GM18873 (cell line): ENCODE data around the gene CBX6.
"Not testable (repeated sequence)": the region's sequence is repeated elsewhere in the genome, so short reads cannot be mapped to it uniquely, and the experiment has no call there.

Source experiments
- ATAC-seq: cut with Tn5 transposase; IDR thresholded peaks from one replicate; pipeline ENCODE4 v1.9.1; 2021; ENCODE audit warnings: mild to moderate bottlenecking, moderate library complexity, moderate number of reproducible peaks; ENCODE audit not compliant: unreplicated experiment, low FRiP score

CBX6 gene

DNA sequence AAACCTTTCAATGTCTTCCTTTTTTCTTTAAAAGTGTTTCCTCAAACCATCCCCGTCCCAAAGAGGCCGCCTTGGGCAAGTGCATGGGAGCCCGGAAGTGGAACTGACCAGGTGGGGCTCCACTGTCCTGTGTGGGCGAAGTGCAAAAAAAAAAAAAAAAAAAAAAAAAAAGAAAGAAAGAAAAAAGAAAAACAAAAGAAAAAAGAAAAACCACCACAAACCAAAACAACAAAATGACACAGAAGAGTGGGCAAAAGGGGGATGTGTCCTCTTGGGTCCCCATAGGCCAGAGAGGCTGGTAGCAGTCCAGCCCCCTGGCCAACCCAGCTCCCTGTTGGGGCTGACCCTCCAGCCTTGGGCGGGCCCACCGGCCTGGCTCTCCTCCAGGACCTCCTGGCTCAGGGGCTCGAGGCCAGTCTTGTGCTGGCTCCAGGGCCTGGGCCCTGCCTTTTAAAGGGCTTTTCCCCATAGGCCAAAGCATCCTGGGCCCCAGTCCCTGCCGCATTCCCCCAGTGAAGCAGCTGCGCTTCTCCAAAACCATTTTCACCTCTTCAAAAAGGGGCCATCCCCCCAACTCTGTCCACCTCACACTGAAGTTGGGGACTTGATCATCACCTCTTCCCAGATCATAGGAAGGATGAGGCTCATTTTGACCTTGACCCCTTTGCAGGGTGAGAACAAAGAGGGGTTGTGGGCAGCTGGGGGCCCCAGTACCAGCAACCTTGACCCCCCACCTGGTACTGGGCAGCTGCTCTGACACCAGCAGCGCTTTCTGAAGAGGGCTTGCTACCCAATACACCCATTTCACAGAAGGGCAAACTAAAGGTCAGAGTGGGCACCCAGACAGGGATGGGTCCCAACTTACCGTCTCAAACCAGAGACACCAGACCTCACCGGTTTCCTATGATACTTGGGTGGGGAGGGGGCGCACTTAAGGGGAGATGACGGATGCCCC, 9.4 kb downstream of the CBX6 start:
- ATAC-seq: no peak

DNA sequence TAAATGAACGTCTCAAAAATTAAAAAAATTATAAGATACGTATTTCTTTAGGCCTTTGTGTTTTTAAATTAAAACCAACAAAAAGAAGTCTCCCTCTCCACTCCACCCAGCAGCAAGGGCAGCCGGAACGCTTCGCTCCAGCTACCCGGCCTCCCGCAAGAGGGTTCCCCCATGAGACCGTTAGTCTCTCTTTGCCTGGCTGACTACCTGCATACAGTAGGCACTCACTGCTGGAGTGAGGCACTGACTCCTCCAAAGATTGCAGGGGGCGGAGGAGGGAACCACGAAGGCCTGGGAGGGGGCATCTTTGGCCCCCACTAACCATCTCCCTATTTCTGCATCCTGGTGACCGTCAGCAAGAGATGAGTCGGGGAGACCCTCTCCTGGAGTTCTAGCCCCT, 10.1 kb downstream of the CBX6 start:
- no peak for ATAC-seq

DNA sequence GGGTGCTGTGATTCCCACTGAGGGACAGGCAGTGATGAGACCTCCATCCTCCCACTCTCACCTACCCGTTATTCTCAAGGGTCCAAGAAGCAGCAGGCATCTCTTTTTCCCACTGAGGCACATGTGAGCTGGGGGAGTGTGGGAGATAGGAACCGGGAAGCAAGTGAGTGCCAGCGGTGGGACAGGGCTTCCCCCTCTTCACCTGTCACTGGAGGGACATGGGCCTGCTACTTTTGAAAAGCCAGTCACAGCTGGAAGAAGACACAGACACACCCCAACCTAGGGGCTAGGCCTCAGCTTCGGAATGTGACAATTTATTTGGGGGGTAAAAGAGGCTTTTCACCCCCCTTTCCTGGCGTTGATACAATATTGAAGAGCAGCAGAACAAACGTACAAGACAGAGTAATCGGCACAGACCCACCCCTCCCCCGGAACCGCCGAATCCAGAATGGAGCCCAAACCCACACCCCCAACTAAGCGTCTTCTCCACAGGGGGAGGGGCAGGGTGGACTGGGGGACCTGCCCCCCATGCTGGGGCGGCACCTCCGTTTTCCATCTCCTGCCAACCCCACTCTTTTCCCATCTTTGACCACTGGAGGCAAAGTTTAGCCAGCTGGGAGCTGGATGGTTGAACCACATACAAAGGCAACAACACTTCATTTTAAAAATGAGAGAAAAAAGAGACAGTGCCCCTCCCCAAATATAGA, 10.7 kb downstream of the CBX6 start:
- no peak for ATAC-seq

DNA sequence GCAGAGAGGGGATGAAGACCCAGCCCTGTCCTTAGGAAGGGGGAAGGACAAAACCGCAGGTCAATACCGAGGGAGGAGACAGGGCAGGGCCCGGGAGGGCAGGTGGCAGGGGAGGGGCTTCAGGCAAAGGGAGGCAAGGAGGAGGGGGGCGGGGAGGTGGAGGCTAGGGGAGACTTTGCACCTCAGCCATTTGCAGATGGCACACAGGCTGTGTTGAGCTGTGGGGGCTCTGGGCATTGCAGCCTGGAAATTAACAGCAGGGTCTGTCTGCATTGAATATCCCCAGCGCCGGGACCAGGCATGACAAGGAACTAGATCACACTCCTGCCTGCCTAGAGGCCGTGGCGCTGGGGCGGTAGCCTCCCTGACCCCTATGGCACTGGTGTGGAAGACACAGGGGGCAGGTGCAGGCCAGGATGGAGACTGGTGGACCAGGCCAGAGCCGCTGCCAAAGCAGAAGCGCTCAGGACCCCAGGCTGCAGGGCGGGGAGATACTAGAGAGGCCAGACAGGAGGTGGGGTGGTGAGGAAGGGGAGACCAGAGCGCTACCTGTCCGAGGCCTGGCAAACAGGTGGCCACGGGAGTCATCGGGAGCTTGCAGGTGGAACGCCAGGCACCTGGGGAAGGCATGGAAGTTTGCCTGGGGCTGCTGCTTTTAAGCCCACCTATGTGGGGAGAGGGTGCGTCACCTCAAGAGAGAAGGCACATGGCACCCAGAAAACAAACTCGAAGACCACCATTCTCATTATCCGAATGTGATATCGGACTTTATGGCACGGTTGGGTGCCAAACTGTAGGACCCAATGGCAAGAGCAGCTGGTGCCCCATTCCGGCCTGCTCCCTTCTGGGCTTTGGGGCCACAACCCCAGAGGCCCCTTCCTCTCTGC, 11.5 kb downstream of the CBX6 start:
- ATAC-seq: no peak

DNA sequence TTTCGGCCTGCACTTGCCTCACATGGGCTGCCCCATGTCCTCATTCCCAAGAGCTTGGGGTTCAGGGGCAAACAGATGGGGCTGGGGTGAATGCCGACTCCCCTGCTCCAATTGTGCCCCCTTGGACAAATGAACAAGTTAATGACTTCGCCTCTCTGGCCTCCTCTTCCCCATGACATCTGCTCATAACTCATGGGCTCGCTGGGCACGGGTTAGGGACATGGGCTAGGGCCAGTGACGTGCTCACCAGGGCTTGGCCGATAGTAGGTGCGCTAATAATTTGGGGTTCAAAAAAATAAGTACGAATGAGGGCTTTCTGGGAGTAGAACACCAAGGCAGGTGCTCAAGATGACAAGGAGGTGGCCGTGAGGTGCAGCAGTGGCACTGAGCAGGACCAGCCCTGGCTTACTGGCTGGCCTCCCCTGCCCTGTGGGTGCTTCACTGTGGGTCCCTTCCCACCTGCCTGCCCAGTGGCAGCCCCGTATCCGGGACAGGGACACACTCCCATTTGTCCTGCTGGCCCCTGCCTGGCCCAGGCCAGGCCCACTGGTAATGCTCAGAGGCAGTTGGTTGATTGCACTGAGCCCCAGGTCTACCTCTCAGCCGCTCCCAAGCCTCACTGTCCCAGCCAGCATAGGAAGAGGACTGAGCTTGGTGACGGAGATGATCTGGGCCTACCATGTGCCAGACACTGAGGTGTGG, 12.3 kb downstream of the CBX6 start:
- no peak for ATAC-seq

DNA sequence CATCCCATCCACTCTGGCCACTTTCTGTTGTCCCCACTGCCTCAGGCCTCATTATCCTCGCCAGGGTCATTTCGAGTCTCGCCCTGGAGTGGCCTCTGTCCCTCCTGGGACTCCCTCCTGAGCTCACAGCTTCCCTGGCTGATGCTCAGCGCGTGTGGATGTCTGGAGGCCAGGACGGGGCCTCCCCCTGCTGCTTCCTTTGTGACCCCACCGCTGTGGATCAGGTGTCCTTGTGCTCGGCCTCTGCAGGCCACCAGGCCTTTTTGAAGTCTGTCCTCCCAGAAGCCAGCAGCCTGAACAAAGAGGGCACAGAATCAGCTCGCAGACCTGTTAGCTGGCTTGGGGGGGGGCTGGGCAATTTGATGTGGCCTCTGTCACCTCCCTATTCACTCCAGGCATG, 13.5 kb downstream of the CBX6 start:
- ATAC-seq: no peak

DNA sequence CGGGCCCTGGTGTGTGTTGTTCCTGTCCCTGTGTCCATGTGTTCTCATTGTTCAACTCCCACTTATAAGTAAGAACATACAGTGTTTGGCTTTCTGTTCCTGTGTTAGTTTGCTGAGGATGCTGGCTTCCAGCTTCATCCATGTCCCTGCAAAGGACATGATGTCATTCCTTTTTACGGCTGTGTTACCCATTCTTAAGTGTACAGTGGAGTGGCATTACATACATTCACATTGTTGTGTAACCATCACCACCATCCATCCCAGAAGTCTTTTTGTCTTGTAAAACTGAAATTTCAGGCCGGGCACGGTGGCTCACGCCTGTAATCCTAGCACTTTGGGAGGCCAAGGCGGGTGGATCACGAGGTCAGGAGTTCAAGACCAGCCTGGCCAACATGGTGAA, 17.5 kb downstream of the CBX6 start:
- not testable (repeated sequence) for ATAC-seq

DNA sequence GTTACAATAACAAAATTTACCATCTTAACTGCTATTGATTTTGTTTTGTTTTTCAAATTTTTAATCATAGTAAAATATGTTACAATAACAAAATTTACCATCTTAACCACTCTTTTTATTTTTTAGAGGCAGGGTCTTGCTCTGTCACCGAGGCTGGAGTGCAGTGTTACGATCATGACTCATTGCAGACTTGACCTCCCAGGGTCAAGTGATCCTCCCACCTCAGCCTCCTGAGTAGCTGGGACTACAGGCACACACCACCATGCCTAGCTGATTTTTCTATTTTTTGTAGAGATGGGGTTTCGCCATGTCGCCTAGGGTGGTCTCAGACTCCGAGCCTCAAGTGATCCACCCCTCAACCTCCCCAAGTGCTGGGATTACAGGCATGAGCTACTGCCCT, 18.1 kb downstream of the CBX6 start:
- ATAC-seq: not testable (repeated sequence)

DNA sequence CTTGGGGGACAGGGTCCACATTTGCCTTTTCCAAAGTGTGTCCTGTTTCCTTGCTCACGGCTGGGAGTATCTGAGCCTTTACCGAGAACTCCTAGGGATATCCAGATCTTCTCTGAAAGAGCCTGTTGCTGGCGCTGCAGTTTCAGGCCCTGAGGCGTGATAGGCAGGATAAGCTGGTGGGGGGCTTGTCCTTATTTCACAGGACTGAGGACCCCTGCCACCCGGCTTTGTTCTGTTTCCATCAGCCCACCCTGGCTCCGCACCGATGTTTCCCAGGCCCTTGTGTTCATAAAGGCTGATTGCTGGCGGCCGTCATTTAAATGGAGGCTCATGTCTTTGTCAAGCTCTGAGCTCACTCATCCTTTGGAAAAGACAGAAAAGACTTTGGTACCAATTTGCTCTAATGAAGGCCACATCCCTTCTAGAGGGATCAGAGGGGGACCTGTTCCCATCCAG, 18.8 kb downstream of the CBX6 start:
- ATAC-seq: no peak

DNA sequence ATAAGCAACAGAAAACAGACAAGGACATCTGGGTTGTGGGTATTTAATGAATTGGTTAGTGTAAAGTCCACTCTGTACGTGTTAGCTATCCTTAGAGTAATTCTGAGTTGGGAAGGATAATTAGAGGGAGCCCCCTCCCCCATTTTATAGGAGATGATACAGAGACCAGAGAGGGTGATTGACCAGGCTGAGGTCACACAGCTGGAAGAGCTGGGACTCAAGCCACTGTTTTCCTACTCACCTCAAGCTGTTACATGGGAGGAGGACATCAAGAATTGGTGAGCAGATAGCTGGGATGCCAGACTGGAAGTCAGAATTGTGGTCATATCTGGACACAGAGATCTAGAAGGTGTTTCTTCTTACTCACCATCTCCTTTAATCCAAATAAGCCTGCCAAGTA, 19.5 kb downstream of the CBX6 start:
- no peak for ATAC-seq

DNA sequence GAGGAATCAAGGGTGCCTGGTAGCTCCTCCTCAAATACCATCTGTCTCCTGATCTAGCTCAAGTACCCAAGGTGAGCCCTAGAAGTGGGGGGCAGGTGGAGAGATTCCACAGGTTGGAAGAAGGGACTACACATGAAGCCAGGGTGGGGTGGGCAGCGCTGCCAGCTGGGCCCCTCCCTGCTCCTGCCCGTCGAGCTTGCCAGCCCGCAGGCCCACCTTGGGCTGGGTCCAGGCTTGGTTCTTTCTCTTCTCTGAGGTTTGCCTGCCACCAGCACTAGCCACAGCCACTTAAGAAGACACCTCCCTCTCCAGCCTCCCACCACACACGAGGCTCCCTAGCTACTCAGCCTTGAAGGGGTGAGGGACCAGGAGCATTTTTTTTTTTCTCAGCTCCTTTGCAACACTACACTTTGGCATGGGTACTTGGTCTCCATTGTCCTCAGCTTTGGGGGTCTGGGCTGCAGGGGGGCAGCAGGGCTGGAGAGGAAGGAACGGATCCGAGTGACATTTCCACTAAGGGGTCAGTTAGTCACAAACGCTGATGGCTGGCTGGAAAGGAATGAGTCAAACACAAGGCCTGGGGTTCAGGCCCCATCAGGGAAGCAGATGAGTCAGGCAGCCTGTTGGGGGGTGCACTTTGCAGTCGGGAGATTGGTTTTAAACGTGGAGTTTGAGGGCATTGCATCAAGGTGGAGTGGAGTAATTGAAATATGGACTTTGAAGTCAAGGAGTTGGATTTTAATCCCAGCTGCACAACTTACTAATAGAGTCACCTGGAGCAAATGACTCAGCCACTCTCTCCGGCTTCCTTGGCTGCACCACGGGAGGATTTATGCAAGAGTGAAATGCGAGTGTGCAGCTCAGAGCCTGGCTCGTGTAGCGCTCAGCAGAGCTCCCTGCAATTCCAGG, 20.8 kb downstream of the CBX6 start:
- no peak for ATAC-seq

DNA sequence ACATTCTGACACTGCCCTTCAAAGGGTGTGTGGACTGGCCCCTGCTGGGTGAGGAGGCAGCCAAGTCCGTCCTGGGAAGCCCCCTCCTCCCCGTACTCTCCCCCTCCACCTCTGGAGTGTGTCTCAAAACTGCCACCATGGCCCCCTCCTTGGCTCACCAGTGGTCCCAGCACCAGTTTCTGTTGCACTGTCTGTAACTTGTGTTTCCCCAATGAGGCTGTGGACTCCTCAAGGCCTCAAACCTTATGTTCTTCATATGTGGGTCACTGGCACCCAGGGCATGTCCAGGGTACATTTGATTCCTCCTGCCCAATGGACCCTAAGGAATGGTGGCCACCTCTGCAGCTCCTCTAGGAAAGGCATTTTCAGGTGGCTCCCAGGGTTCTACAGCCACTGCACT, 21.6 kb downstream of the CBX6 start:
- ATAC-seq: no peak

DNA sequence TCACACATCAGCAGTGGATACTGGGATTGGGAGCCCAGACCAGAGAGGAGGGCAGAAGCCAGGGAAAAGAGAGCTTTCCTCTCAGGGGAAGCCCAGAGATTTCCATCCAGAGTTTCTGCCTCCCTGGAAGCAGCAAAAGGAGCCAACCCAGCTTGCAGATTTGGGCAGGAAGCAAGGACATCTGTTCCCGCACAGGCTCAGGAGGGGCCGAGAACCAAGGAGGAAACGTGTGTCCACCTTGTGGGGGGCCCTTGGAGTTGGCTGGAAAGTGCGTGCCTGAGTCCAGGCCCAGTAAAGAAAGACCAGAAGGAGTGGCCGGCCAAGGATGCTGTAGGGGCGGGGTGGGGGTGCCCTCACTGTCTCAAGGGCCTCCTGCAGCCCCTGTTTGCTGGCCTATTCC, 22.2 kb downstream of the CBX6 start:
- no peak for ATAC-seq

DNA sequence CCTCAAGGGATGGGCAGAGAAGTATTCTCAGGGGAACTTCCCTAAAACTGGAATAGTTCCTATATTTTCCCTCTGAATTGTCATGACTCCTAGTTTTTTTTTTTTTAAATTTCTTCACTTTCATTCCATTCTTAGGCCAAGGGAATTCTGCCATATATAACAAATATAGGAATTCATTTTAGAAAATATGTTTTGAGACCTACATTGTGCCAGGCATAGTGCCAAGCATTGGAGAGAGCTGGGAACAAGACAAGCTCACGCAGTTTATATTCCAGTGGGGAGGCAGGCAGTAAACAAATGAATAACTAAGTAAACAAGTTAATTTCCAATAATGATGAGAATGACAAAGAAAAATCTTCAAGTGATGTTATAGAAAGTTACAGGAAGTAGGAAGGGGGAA, 25.6 kb downstream of the CBX6 start:
- ATAC-seq: no peak

DNA sequence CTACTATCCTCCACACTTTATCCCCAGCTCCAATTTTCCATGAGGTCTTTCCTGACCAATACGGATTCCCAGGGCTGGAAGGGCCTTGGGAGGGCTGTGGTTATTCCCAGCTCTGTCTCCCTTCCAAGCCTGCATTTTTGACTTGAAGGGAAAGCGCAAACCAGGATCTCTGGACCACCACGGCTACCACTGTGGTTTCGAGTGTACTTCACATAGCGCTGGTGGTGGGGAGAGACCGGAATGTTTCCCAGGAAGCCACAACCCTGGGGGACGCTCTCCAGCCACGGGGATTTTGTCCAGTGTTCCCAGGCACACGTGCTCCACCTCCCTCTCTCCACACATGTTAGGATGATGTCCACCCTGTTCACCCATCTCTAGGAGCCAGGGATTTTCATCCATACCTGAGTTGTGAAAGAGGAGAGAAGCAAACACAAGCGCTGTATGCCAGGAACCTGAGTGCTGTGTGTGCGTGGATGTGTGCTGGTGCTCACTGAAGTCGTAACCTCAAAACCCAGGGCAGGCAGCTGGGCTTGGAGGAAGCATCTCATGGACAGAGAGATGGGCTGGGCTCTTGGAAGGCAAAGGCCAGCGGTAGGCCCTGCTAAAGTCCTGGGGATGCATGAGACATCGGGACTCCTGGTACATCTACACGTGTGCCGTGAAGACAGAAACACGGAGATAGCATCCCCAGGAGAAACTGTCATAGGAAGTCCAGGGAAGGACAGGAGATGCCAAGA, 26.8 kb downstream of the CBX6 start:
- ATAC-seq: no peak

DNA sequence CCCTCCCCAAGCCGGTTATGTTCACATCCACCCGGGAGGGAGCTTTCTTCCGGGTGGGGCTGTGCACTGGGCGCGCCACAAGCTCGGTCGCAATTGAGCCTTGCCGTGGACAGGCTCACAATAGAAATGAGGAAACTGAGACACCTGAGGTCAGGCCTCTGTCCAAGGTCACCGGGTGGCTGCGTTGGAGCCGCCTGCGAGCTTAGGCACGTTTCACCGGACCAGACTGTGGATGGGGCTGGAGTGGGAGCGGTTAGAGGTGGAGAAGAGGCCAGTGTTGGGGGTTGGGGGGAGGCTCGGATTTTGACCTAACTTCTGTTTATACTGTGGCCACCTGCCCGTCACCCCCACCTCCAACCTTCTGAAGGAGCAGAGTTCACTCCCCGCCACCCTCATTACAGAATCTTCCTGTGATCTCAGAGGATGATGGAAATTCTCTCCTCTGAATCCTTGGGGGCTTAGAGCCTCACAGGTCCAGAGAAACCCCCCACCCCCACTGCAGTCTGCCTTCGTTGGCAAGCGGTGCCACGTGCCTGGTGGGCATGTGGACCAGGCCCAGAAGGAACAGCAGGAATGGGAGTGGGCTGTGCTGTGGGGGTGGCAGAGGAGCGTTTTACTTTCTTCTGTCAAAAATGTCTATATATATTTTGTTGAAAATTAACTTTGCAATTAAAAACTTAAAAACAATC, 27.6 kb downstream of the CBX6 start:
- ATAC-seq: no peak

DNA sequence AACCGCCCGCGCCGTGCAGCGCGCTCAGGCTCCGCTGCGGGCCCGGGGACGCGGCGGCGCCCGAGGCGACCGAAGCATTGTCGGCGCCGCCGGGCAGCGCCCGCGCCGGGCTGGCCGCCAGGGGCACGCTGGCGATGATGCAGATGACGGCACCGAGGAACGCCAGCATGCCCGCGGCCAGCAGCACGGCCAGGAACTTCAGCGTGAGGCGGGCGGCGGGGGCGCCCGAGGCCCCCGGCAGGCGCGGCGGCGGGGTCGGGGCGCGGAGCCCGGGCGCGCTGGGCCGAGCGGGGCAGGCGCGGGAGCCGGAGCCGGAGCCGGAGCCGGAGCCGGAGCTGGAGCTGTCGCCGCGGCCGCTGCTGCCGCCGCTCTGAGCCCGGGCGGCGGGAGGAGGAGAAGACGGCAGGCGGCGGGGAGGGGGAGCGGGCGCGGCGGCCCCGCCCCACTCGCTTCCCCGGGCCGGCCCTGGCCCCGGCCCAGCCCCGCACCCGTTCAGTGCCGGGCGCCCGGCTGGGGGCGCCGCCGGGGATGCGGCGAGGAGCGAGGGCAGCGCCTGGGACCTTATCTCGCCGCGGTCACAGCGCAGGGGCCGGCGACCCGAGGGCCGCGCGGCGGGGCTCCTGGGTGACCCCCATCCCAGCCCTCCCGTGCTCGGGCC, 28.2 kb downstream of the CBX6 start, which contains the start of gene NPTXR:
NPTXR (minus strand) TSS at position 372 of the 658 bp plus-strand sequence.
- ATAC-seq: no peak
